GM12891 (cell line): Measurements from ENCODE around the gene IQCH.

Experiments
- PAX5 ChIP-seq: IDR thresholded peaks from 2 replicates; pipeline ENCODE4 v1.6.1; 2011; ENCODE audit warnings: low read length, moderate library complexity, mild to moderate bottlenecking; ENCODE audit not compliant: insufficient read depth, severe bottlenecking
- POLR2A ChIP-seq: IDR thresholded peaks from 2 replicates; pipeline ENCODE4 v1.6.1; 2011; ENCODE audit warnings: low read depth, low read length, control low read depth
- POLR2AphosphoS5 ChIP-seq: IDR thresholded peaks from 2 replicates; pipeline ENCODE4 v1.6.1; 2011; ENCODE audit warnings: low read depth, low read length, control low read depth
- POU2F2 ChIP-seq: IDR thresholded peaks from 2 replicates; pipeline ENCODE4 v1.6.1; 2011; ENCODE audit warnings: low read depth, mild to moderate bottlenecking, control low read depth, low read length, moderate library complexity
- SPI1 ChIP-seq: IDR thresholded peaks from 2 replicates; pipeline ENCODE4 v1.6.1; 2011; ENCODE audit warnings: low read depth, low read length, control low read depth
- TAF1 ChIP-seq: IDR thresholded peaks from 2 replicates; pipeline ENCODE4 v1.6.1; 2011; ENCODE audit warnings: low read depth, low read length, control low read depth

DNA sequence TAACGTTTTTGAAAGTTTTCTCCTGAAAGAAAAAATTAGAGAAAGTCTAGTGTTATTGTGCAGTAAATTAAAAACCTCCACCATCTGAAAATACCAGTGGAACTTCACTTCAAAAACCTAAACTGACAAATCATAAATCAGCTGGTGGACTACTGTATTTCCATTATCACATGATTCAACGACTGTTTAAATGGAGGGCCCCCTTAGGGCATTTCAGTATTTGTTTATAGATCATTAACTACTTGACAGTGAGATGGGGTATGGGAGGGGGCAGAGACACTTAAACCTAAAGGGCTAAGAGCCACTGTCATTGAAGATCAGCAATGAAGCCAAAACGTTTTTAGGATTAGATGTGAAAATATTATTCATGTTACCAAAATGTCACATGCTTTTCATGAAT, 257.6 kb downstream of the IQCH start:
- TF ChIP-seq POLR2A: no peak
- TF ChIP-seq TAF1: no peak
- TF ChIP-seq SPI1: no peak
- TF ChIP-seq PAX5: no peak
- TF ChIP-seq POLR2AphosphoS5: no peak
- TF ChIP-seq POU2F2: no peak
